Measurements from ENCODE around the gene IGF2BP2. TPM values are rescaled to one million over a fixed set of nuclear protein-coding genes. Genes with fewer than 3 reads are reported as not detected.
A peak's percentile ranks its signal among the peaks of the same experiment; 100 is the strongest.

IGF2BP2 gene
- total and polyA plus RNA-seq, 9 of the 15 experiments (the other 6 are each of a cell fraction or from before 2014, with no cell fraction given): 3.2 to 59.6 (median 30.5) TPM

- TF ChIP-seq, protein P1, sequence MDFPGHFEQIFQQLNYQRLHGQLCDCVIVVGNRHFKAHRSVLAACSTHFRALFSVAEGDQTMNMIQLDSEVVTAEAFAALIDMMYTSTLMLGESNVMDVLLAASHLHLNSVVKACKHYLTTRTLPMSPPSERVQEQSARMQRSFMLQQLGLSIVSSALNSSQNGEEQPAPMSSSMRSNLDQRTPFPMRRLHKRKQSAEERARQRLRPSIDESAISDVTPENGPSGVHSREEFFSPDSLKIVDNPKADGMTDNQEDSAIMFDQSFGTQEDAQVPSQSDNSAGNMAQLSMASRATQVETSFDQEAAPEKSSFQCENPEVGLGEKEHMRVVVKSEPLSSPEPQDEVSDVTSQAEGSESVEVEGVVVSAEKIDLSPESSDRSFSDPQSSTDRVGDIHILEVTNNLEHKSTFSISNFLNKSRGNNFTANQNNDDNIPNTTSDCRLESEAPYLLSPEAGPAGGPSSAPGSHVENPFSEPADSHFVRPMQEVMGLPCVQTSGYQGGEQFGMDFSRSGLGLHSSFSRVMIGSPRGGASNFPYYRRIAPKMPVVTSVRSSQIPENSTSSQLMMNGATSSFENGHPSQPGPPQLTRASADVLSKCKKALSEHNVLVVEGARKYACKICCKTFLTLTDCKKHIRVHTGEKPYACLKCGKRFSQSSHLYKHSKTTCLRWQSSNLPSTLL (IDR thresholded peaks at IDR 0.05): no peak
- TF ChIP-seq, protein P2, sequence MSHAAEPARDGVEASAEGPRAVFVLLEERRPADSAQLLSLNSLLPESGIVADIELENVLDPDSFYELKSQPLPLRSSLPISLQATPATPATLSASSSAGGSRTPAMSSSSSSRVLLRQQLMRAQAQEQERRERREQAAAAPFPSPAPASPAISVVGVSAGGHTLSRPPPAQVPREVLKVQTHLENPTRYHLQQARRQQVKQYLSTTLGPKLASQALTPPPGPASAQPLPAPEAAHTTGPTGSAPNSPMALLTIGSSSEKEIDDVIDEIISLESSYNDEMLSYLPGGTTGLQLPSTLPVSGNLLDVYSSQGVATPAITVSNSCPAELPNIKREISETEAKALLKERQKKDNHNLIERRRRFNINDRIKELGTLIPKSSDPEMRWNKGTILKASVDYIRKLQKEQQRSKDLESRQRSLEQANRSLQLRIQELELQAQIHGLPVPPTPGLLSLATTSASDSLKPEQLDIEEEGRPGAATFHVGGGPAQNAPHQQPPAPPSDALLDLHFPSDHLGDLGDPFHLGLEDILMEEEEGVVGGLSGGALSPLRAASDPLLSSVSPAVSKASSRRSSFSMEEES (CRISPR knock-in tag; IDR thresholded peaks at IDR 0.05): no peak
- TF ChIP-seq SMAD4 (CRISPR knock-in tag; conservative IDR thresholded peaks at IDR 0.05) (no peak), ZNF184 (CRISPR knock-in tag; IDR thresholded peaks at IDR 0.05) (no peak), ZNF655 (CRISPR knock-in tag; IDR thresholded peaks at IDR 0.05) (no peak), JUN (IDR thresholded peaks at IDR 0.05; ENCODE audit: borderline replicate concordance, low read depth, low read length) (peak; percentile 71; the same call in 1 of the 2 replicates), JUN (CRISPR knock-in tag; IDR thresholded peaks at IDR 0.05; ENCODE audit: borderline replicate concordance) (no peak), SMAD3 (CRISPR knock-in tag; conservative IDR thresholded peaks at IDR 0.05) (no peak), ARID2 (IDR thresholded peaks at IDR 0.05) (no peak), ZNF584 (CRISPR knock-in tag; IDR thresholded peaks at IDR 0.05; ENCODE audit: low read depth) (no peak), ZNF639 (CRISPR knock-in tag; conservative IDR thresholded peaks at IDR 0.05 in 1 of 2, IDR thresholded peaks at IDR 0.05 in 1 of 2) (no peak), SAFB2 (IDR thresholded peaks at IDR 0.05; ENCODE audit: borderline replicate concordance, low read depth, low read length, severe bottlenecking) (no peak), RHOXF2B (CRISPR knock-in tag; conservative IDR thresholded peaks at IDR 0.05) (no peak)
- TF ChIP-seq, protein P3, sequence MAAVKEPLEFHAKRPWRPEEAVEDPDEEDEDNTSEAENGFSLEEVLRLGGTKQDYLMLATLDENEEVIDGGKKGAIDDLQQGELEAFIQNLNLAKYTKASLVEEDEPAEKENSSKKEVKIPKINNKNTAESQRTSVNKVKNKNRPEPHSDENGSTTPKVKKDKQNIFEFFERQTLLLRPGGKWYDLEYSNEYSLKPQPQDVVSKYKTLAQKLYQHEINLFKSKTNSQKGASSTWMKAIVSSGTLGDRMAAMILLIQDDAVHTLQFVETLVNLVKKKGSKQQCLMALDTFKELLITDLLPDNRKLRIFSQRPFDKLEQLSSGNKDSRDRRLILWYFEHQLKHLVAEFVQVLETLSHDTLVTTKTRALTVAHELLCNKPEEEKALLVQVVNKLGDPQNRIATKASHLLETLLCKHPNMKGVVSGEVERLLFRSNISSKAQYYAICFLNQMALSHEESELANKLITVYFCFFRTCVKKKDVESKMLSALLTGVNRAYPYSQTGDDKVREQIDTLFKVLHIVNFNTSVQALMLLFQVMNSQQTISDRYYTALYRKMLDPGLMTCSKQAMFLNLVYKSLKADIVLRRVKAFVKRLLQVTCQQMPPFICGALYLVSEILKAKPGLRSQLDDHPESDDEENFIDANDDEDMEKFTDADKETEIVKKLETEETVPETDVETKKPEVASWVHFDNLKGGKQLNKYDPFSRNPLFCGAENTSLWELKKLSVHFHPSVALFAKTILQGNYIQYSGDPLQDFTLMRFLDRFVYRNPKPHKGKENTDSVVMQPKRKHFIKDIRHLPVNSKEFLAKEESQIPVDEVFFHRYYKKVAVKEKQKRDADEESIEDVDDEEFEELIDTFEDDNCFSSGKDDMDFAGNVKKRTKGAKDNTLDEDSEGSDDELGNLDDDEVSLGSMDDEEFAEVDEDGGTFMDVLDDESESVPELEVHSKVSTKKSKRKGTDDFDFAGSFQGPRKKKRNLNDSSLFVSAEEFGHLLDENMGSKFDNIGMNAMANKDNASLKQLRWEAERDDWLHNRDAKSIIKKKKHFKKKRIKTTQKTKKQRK (IDR thresholded peaks at IDR 0.05; ENCODE audit: borderline replicate concordance, low read depth, low read length): no peak
Observed at GRCh38 chr3:185807445-185808068, 17.3 kb downstream of the IGF2BP2 start (continued).
